ENCODE results near the gene TPRN. TPM values are rescaled to one million over a fixed set of nuclear protein-coding genes. Genes with fewer than 3 reads are reported as not detected.

TPRN gene
- total and polyA plus RNA-seq, 2 donors (not counting 3 experiments of a cell fraction or from before 2014, with no cell fraction given): 4.3 to 12.4 TPM

- CTCF ChIA-PET: interaction anchor here (1.3 kb wide), 1 partner anchor 58 kb away, joined by 4 read pairs; no protein-coding TSS in a partner anchor
- H3K9ac ChIP-seq (replicated peaks; ENCODE audit: extremely low read depth, insufficient read depth, low read length): no peak overlapping the region
- no TSS peak for BruUV-seq (replicated peaks)
- no peak overlapping the region for H3K4me2 ChIP-seq (ENCODE audit: insufficient read depth, low read length)
- no peaks in the 10 kb centered on the region for H3K9me3 ChIP-seq (replicated peaks; ENCODE audit: control insufficient read depth, insufficient read depth, low read length)
- peaks cover 0 to 41% of the 10 kb centered on the region in 2 experiments for H3K36me3 ChIP-seq (ENCODE audit: control insufficient read depth in 2 of 2, extremely low read depth in 1 of 2, insufficient read depth in 2 of 2, low read length in 2 of 2)
- no peak overlapping the region for H3K4me3 ChIP-seq (replicated peaks in 1 of 3; ENCODE audit: insufficient read depth in 1 of 3, low read depth in 1 of 3, low read length in 3 of 3)
- FAIRE-seq: no peak
- POLR2A ChIA-PET: no interaction called here
- no peaks in the 10 kb centered on the region for H3K27me3 ChIP-seq (ENCODE audit: control insufficient read depth in 2 of 2, insufficient read depth in 2 of 2, low read length in 2 of 2)
- DNase-seq (ENCODE audit: low read depth, low spot score): no peak
- no peaks in the 10 kb centered on the region for H4K20me1 ChIP-seq (replicated peaks; ENCODE audit: control insufficient read depth, extremely low read depth, insufficient read depth, low read length)
- H3K79me2 ChIP-seq (ENCODE audit: control insufficient read depth, insufficient read depth, low read length): no peaks in the 10 kb centered on the region
- H3K9me1 ChIP-seq (replicated peaks; ENCODE audit: control insufficient read depth, extremely low read depth, insufficient read depth, low read length): no peaks in the 10 kb centered on the region
- no peak for TF ChIP-seq GATA2 (IDR thresholded peaks at IDR 0.05; ENCODE audit: insufficient read depth, insufficient read length, low read depth, low read length)
- no peak for TF ChIP-seq MYC (IDR thresholded peaks at IDR 0.05; ENCODE audit: low read depth, low read length)
- no peak for TF ChIP-seq POLR2A (IDR thresholded peaks at IDR 0.05; ENCODE audit: low read depth, low read length)
- TF ChIP-seq POLR2AphosphoS5 (IDR thresholded peaks at IDR 0.05; ENCODE audit: insufficient read depth, low read depth, low read length): no peak
- TF ChIP-seq CTCF (IDR thresholded peaks at IDR 0.05; ENCODE audit: extremely low read depth in 1 of 2, insufficient read depth in 1 of 2, low read depth in 1 of 2, low read length in 2 of 2): no peak
- no peak for TF ChIP-seq FOS (IDR thresholded peaks at IDR 0.05; ENCODE audit: borderline replicate concordance, insufficient read depth, low read length)
- TF ChIP-seq JUN (IDR thresholded peaks at IDR 0.05; ENCODE audit: borderline replicate concordance, insufficient read depth, insufficient read length, low read depth): no peak
- no peak for TF ChIP-seq EZH2 (IDR thresholded peaks at IDR 0.05; ENCODE audit: borderline replicate concordance, low read depth, low read length, severe bottlenecking)
- no peak for TF ChIP-seq MAX (IDR thresholded peaks at IDR 0.05; ENCODE audit: insufficient read depth, insufficient read length)
- dilution Hi-C loops (cut with MboI; ENCODE audit: extremely low pct_ligation_motif_present, low sequenced_read_pairs): no loop called here
- no peak overlapping the region for H3K27ac ChIP-seq (ENCODE audit: insufficient read depth, low read depth, low read length)
- H3K4me1 ChIP-seq (ENCODE audit: control insufficient read depth, extremely low read depth, insufficient read depth, low read length): peaks cover 6% of the 10 kb centered on the region
- no peak overlapping the region for H2AFZ ChIP-seq (ENCODE audit: low read depth, low read length)
- intact Hi-C loops (cut with micrococcal nuclease): loop anchor here (5.0 kb wide), 1 partner anchor 62 kb away; no protein-coding TSS in a partner anchor
Measured at GRCh38 chr9:137178939-137179630, 21.5 kb downstream of the TPRN start.
